ENCODE measurements around the gene HPS6. TPM values are rescaled to one million over a fixed set of nuclear protein-coding genes. Genes with fewer than 3 reads are reported as not detected.

HPS6 gene
- total RNA-seq, 4 donors from 2014 or later = 3.8 to 28.4 (median 15.6) TPM

- Histone ChIP-seq H3K9me3 (no peaks in the 10 kb centered on the region), H3K4me3 (no peak overlapping the region), H3K36me3 (no peaks in the 10 kb centered on the region), H3K4me1 (peaks cover 0 to 17% of the 10 kb centered on the region in 2 donors), H3K27ac (no peak overlapping the region), H3K27me3 (no peaks in the 10 kb centered on the region)
- intact Hi-C loops (cut with DNase I; ENCODE audit: low total_unique reads) = no loop called here
- no peak for TF ChIP-seq CTCF (IDR thresholded peaks at IDR 0.05)
- TF ChIP-seq POLR2A (IDR thresholded peaks at IDR 0.05) = no peak
- DNase-seq = no peak
Measured at GRCh38 chr10:102069071-102069470, 3.9 kb downstream of the HPS6 start.

DNA sequence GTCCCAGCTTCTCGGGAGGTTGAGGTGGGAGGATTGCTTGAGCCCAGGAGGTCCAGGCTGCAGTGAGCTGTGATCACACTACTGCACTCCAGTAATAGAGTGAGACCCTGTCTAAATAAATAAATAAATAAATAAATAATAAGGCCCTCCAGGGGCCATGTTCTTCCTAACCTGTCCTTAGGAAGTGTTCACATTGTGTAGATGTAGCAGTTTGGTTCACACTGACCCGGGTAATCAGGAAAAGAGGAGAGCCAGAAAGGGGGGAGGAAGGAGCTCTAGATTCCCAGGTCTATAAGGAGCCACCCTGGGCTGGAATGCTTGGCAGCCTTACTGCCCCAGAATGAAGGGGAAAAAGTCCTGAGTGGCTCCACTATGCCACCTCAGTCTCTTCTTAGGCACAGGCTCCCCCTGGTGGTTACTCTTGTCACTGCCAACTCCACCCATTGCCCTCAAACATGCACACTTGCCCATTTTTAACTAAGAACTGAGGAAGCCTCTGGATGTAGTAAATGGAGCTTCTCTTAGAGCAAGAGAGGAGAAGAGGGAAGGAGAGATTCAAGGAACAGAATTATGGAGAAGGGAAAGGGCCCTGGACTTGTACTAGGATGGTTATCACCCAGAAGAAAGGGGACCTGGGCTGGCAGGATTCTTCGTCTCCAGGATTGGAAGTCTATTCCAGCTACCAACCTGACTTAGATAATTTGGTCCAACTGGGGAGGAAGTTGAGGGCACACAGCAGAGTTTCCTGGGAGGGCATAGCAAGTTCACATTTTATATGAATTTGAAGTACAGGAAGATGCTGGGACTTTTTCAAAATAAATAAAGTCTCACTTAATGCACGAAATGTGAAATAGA lies 7.8 kb downstream of the HPS6 start:
- DNase-seq = peak; percentile 75 to 82
- Histone ChIP-seq H3K27me3 (no peaks in the 10 kb centered on the region), H3K27ac (no peak overlapping the region), H3K9me3 (no peaks in the 10 kb centered on the region), H3K4me3 (no peak overlapping the region), H3K4me1 (no peaks in the 10 kb centered on the region), H3K36me3 (no peaks in the 10 kb centered on the region)
- peak; percentile 78 to 84 (median 81) for TF ChIP-seq CTCF (IDR thresholded peaks at IDR 0.05)
- no peak for TF ChIP-seq POLR2A (IDR thresholded peaks at IDR 0.05)
- intact Hi-C loops (cut with DNase I; ENCODE audit: low total_unique reads) = no loop called here

- intact Hi-C loops (cut with DNase I; ENCODE audit: low total_unique reads) = no loop called here
- no peaks in the 10 kb centered on the region for H3K4me1 ChIP-seq
- no peaks in the 10 kb centered on the region for H3K36me3 ChIP-seq
- H3K27me3 ChIP-seq = no peaks in the 10 kb centered on the region
- H3K27ac ChIP-seq = no peak overlapping the region
- no peaks in the 10 kb centered on the region for H3K9me3 ChIP-seq
- TF ChIP-seq CTCF (IDR thresholded peaks at IDR 0.05) = no peak
- TF ChIP-seq POLR2A (IDR thresholded peaks at IDR 0.05) = no peak
- DNase-seq = no peak
- H3K4me3 ChIP-seq = no peak overlapping the region
Measured at GRCh38 chr10:102083541-102083940, 18.4 kb downstream of the HPS6 start.

DNA sequence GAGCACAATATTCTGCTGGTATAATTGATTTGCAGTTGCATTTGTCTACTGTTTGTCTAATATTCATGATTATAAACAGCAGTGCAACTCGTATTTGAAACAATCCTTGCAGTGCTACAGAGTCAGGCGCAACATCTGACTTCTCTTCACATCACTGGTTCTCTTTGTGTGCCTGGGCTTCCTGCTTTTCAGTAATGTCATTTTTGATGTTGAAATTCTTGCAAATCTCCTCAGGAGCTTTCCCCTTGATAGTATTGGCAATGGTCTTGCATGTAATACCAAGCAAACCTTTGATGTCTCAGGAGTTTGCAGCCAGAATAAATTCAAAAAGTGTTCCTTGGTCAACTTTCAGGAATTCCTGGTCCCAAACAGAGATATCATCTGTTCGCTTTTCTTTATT lies 20.2 kb downstream of the HPS6 start:
- Histone ChIP-seq H3K27ac (no peak overlapping the region), H3K4me3 (no peak overlapping the region), H3K9me3 (no peaks in the 10 kb centered on the region), H3K4me1 (no peaks in the 10 kb centered on the region), H3K27me3 (no peaks in the 10 kb centered on the region), H3K36me3 (no peaks in the 10 kb centered on the region)
- intact Hi-C loops (cut with DNase I; ENCODE audit: low total_unique reads) = no loop called here
- TF ChIP-seq POLR2A (IDR thresholded peaks at IDR 0.05) (no peak), CTCF (IDR thresholded peaks at IDR 0.05) (no peak)
- no peak for DNase-seq

GRCh38 chr10:102086196-102086595 lies 21.0 kb downstream of the HPS6 start:
- H3K4me1 ChIP-seq = no peaks in the 10 kb centered on the region
- no peak overlapping the region for H3K27ac ChIP-seq
- intact Hi-C loops (cut with DNase I; ENCODE audit: low total_unique reads) = no loop called here
- H3K36me3 ChIP-seq = no peaks in the 10 kb centered on the region
- no peak overlapping the region for H3K4me3 ChIP-seq
- H3K9me3 ChIP-seq = no peaks in the 10 kb centered on the region
- no peaks in the 10 kb centered on the region for H3K27me3 ChIP-seq
- TF ChIP-seq POLR2A (IDR thresholded peaks at IDR 0.05) = no peak
- no peak for TF ChIP-seq CTCF (IDR thresholded peaks at IDR 0.05)
- no peak for DNase-seq
